AG10803 (cell line): ENCODE measurements around the gene MED27.

Source experiments
- DNase-seq: peaks from one replicate; pipeline ENCODE4 v3.0.0; 2010; ENCODE audit warnings: low read depth
- H3K4me3 ChIP-seq: 2 replicates; pipeline ENCODE4 v1.5.1; 2011; ENCODE audit warnings: mild to moderate bottlenecking, low read length, control low read depth
- TF ChIP-seq, protein P1 (sequence below): conservative IDR thresholded peaks from 2 replicates; pipeline ENCODE4 v1.5.1; 2011; ENCODE audit warnings: mild to moderate bottlenecking, low read length, control low read depth, inconsistent platforms

Gene MED27

DNA sequence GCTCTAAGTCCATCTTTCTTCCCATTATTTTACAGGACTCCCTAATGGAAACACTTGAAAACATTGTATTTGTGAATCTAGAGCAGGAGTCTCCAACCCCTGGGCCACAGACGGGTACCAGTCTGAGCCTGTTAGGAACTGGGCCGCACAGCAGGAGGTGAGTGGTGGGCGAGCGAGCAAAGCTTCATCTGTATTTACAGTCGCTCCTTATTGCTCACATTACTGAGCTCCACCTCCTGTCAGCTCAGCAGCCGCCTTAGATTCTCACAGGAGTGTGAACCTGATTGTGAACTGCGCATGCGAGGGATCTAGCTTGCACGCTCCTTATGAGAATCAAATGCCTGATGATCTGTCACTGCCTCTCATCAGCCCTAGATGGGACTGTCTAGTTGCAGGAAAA lies 111.0 kb downstream of the MED27 start:
- no peak for DNase-seq
- TF ChIP-seq, protein P1, sequence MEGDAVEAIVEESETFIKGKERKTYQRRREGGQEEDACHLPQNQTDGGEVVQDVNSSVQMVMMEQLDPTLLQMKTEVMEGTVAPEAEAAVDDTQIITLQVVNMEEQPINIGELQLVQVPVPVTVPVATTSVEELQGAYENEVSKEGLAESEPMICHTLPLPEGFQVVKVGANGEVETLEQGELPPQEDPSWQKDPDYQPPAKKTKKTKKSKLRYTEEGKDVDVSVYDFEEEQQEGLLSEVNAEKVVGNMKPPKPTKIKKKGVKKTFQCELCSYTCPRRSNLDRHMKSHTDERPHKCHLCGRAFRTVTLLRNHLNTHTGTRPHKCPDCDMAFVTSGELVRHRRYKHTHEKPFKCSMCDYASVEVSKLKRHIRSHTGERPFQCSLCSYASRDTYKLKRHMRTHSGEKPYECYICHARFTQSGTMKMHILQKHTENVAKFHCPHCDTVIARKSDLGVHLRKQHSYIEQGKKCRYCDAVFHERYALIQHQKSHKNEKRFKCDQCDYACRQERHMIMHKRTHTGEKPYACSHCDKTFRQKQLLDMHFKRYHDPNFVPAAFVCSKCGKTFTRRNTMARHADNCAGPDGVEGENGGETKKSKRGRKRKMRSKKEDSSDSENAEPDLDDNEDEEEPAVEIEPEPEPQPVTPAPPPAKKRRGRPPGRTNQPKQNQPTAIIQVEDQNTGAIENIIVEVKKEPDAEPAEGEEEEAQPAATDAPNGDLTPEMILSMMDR = no peak
- H3K4me3 ChIP-seq = no peak overlapping the region

DNA sequence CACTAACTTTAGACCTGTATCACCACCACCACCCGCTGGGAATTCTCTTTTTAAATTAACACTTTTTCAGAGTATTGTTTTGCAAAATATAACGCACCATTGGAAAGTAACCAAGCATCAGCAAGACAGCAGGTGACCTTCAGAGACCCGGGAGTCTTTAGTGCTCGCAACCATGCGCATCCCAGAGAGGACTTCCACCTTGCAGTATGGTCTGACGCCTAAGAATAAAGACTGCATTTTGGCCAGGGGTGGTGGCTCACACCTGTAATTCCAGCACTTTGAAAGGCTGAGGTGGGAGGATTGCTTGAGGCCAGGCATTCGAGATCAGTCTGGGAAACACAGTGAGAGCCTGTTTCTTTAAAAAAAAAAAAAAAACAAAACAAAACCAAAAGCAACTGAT lies 113.8 kb downstream of the MED27 start:
- no peak overlapping the region for H3K4me3 ChIP-seq
- TF ChIP-seq, protein P1 = no peak
- DNase-seq = no peak

DNA sequence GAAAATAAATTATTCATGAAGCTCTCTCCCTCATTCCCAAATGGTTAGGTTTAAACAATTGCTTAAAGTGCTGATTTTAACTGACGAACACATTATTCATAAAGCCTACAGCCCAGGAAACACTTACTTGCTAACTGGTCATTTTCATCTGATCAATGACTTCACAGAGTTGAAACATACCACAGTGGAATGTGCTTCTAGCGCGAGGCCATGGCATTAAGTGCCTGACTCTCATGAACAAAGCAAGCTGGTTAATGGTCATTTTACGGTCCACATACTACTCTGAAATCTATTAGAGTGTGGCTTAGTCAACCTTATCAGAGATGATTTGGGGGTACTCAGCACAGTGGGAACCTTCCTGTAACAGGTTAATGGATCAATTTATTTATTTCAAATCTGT lies 114.6 kb downstream of the MED27 start:
- H3K4me3 ChIP-seq = no peak overlapping the region
- TF ChIP-seq, protein P1 = no peak
- no peak for DNase-seq

DNA sequence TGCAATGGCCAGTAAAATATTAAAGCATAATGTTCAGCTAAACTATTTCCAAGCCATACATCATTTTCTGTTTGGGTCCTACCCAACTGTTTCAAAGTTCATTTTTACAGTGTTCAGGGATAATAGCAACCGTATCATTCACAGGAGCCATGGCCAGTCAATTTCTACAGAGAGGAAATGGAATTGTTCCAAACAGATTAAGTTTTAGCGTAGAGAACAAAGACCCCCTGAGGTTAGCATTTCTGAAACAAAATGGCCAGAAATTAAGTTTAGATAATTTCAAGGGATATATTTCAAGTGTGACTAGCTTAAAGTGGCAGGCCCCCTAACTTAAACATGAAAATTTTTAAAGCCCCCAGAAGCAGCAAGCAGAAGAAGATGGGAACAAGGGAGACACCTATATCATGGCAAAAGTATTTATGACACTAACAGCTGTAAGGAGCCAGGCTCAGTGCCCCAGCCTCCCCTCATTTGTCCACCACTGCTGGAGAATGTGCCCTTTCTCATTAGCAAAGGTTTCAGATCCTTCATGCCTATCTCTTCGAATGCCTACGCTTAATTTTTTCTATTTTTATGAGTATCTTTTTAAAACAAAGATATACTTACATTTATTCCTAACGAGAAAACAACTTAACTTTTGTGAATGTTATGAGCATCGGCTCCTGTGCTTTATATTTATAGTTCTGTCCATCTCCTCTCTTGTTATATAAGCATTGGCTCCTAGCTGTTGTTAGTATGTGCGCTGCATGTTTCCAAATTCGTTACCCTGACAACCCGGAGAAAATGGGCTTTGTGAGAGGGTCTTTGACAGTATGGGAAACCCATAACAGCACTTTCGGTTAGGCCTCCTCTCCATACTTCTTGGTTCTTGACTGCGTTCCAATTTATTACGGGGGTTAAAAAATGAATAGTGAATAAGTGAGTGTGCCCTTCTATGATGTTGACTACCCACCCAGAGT lies 116.3 kb downstream of the MED27 start:
- no peak for DNase-seq
- TF ChIP-seq, protein P1 = no peak
- H3K4me3 ChIP-seq = no peak overlapping the region

DNA sequence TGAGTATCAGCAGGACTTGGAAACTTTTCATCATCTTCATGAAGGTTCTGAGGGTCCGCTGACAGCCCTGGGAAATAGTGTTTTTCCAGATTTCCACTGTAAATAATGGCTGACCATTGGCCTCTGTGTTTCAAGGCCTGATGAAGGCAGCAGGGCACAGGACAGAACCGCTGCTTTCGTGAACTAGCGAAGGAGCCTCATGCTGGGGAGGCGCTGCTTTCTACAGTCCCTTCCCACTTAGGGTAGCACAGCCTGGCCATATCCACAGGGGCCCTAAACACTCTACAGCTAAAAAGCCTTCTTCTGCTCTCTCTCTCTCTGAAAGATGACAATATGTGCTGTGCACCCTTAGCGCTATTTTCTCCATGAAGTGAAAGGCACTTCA lies 118.2 kb downstream of the MED27 start:
- no peak overlapping the region for H3K4me3 ChIP-seq
- no peak for DNase-seq
- TF ChIP-seq, protein P1 = no peak

DNA sequence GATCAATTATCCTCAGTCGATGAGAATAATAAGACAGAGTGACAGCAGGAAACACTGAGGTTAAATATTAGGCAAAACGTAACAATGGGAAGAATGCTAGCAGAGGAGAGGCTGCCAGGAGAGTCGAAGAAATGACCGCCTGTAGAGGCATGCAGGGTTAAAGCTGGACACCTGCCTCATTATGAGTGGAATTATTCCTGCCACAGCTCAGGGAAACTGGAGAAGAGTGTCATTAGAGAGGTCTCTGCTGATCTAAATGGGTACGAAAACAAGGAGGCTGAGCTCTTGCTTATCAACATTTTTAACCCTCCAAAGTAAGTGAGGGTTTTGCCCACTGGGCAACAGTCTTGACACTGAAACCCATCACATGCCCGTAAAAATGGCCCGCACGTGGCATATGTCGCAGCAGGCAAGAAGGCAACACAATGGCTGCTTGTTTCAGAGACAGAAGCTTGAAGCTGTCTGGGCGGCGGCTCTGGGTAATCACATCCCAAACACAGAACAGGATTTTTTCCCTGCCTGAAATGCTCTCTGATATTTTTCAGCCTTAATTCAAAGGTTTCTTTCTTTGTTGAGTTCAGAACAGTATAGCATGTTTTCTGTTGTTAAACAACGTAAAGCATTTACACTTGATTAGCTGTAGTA lies 118.7 kb downstream of the MED27 start:
- DNase-seq = no peak
- TF ChIP-seq, protein P1 = no peak
- H3K4me3 ChIP-seq = no peak overlapping the region

DNA sequence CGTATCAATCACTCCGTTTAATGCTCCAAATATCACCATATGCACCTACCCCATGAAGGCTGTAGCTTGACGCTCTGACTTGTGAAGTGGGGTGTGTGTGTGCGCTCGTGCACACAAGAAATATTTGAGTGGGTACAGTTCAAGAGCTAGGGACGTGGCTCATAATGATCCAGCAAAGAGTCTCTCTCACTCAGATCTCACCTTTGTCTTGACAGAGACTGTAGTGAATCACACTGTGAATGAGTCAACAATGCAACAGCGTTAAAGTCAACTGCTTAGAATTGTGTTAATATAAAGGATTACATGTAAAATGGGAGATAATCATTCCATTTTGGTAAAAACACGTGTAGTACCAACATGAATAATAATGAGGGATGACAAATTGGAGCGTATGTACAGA lies 119.4 kb downstream of the MED27 start:
- no peak for DNase-seq
- TF ChIP-seq, protein P1 = no peak
- no peak overlapping the region for H3K4me3 ChIP-seq
